ENCODE results near the gene STEAP3.

GRCh38 chr2:119241205-119241532 lies 17.5 kb downstream of the STEAP3 start:
- TF ChIP-seq, protein P1, sequence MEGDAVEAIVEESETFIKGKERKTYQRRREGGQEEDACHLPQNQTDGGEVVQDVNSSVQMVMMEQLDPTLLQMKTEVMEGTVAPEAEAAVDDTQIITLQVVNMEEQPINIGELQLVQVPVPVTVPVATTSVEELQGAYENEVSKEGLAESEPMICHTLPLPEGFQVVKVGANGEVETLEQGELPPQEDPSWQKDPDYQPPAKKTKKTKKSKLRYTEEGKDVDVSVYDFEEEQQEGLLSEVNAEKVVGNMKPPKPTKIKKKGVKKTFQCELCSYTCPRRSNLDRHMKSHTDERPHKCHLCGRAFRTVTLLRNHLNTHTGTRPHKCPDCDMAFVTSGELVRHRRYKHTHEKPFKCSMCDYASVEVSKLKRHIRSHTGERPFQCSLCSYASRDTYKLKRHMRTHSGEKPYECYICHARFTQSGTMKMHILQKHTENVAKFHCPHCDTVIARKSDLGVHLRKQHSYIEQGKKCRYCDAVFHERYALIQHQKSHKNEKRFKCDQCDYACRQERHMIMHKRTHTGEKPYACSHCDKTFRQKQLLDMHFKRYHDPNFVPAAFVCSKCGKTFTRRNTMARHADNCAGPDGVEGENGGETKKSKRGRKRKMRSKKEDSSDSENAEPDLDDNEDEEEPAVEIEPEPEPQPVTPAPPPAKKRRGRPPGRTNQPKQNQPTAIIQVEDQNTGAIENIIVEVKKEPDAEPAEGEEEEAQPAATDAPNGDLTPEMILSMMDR (IDR thresholded peaks at IDR 0.05): no peak
- TF ChIP-seq POLR2A (IDR thresholded peaks at IDR 0.05): no peak
